DND-41 (cell line): ENCODE data around the gene RGCC.

ENCODE experiments used
- ATAC-seq: fragments of 200-7000 bp; cut with Tn5 transposase; 3 replicates; pipeline ENCODE4 v1.9.1; 2021; ENCODE audit warnings: low read depth; ENCODE audit not compliant: insufficient read depth
- DNase-seq: peaks from one replicate; pipeline ENCODE4 v3.0.0-alpha.2; 2020
- H2AFZ ChIP-seq: 2 replicates; pipeline ENCODE4 v1.6.0; 2012; ENCODE audit warnings: low read depth, low read length
- H3K27ac ChIP-seq: 2 replicates; pipeline ENCODE4 v1.5.1; 2012; ENCODE audit warnings: low read length, inconsistent platforms
- H3K27me3 ChIP-seq: fragments of 200-600 bp; sonication (generic); 2 replicates; pipeline ENCODE4 v1.6.0; 2012; ENCODE audit warnings: low read length, mild to moderate bottlenecking, inconsistent platforms; ENCODE audit not compliant: insufficient read depth, poor library complexity
- H3K36me3 ChIP-seq: 2 replicates; pipeline ENCODE4 v1.5.1; 2012; ENCODE audit warnings: low read length, inconsistent platforms; ENCODE audit not compliant: insufficient read depth
- H3K4me1 ChIP-seq: 2 replicates; pipeline ENCODE4 v1.5.1; 2012; ENCODE audit warnings: mild to moderate bottlenecking, low read length; ENCODE audit not compliant: insufficient read depth
- H3K4me2 ChIP-seq: 2 replicates; pipeline ENCODE4 v1.6.0; 2012; ENCODE audit warnings: mild to moderate bottlenecking, moderate library complexity, low read length, inconsistent platforms; ENCODE audit not compliant: insufficient read depth
- H3K4me3 ChIP-seq, 2 experiments: fragments of 200-600 bp in 1 of 2; shearing (Covaris generic) in 1 of 2; 2 replicates each; pipeline ENCODE4 v1.5.1; 2012 to 2016; ENCODE audit warnings: inconsistent platforms in 2 of 2, low read length in 2 of 2, mild to moderate bottlenecking in 2 of 2, low read depth in 1 of 2, moderate library complexity in 1 of 2
- H3K79me2 ChIP-seq: 2 replicates; pipeline ENCODE4 v1.6.0; 2012; ENCODE audit warnings: low read length, inconsistent platforms; ENCODE audit not compliant: insufficient read depth
- H3K9ac ChIP-seq: 2 replicates; pipeline ENCODE4 v1.6.0; 2012; ENCODE audit warnings: low read depth, mild to moderate bottlenecking, inconsistent platforms, low read length, moderate library complexity
- H3K9me3 ChIP-seq: 2 replicates; pipeline ENCODE4 v1.5.1; 2012; ENCODE audit warnings: low read length, moderate library complexity, mild to moderate bottlenecking, inconsistent platforms; ENCODE audit not compliant: insufficient read depth, severe bottlenecking
- H4K20me1 ChIP-seq: 2 replicates; pipeline ENCODE4 v1.6.0; 2012; ENCODE audit warnings: low read length; ENCODE audit not compliant: insufficient read depth
- CTCF ChIP-seq: IDR thresholded peaks from 2 replicates; pipeline ENCODE4 v1.5.1; 2012; ENCODE audit warnings: borderline replicate concordance, low read length, moderate library complexity, mild to moderate bottlenecking; ENCODE audit not compliant: poor library complexity, severe bottlenecking; ENCODE audit errors: extremely low read depth
- EZH2 ChIP-seq: IDR thresholded peaks from 3 replicates; pipeline ENCODE4 v1.6.1; 2012; ENCODE audit warnings: borderline replicate concordance, low read depth, mild to moderate bottlenecking, moderate library complexity, low read length, inconsistent platforms; ENCODE audit not compliant: severe bottlenecking

RGCC gene

GRCh38 chr13:41456768-41457588, at the start of gene RGCC:
TSS of gene RGCC (plus strand) at chr13:41457550. CDS start at chr13:41457708, 158 bp downstream.
- Histone ChIP-seq H3K4me2 (no peak within 1 kb of the TSS), H3K4me3 (no peak within 1 kb of the TSS), H3K9me3 (no peaks in the 10 kb centered on the region), H3K27me3 (no peaks in the 10 kb centered on the region), H3K4me1 (peaks cover under 1% of the 10 kb centered on the region; the same call in 1 of the 2 replicates), H4K20me1 (no peaks in the 10 kb centered on the region), H3K27ac (no peak within 1 kb of the TSS), H2AFZ (no peak within 1 kb of the TSS), H3K79me2 (no peaks in the 10 kb centered on the region), H3K36me3 (no peaks in the 10 kb centered on the region), H3K9ac (no peak within 1 kb of the TSS)
- no peak for TF ChIP-seq CTCF
- TF ChIP-seq EZH2, result no peak
- ATAC-seq (peak; percentile 30; the same call in 1 of the 3 replicates), DNase-seq (no peak)

- Histone ChIP-seq H3K27me3 (no peaks in the 10 kb centered on the region), H4K20me1 (no peaks in the 10 kb centered on the region), H3K4me2 (no peak overlapping the region), H3K4me3 (no peak overlapping the region), H2AFZ (no peak overlapping the region), H3K9me3 (no peaks in the 10 kb centered on the region), H3K79me2 (no peaks in the 10 kb centered on the region), H3K4me1 (no peaks in the 10 kb centered on the region), H3K9ac (no peak overlapping the region), H3K36me3 (no peaks in the 10 kb centered on the region), H3K27ac (no peak overlapping the region)
- ATAC-seq (no peak), DNase-seq (no peak)
- TF ChIP-seq CTCF, result no peak
- TF ChIP-seq EZH2, result no peak
Observed at GRCh38 chr13:41408121-41408520, 49.2 kb upstream of the RGCC start.

- no peak overlapping the region for H3K27ac ChIP-seq
- no peaks in the 10 kb centered on the region for H3K27me3 ChIP-seq
- H2AFZ ChIP-seq, result no peak overlapping the region
- DNase-seq (no peak), ATAC-seq (no peak)
- H3K4me3 ChIP-seq, result no peak overlapping the region
- no peaks in the 10 kb centered on the region for H4K20me1 ChIP-seq
- H3K79me2 ChIP-seq, result no peaks in the 10 kb centered on the region
- H3K4me1 ChIP-seq, result no peaks in the 10 kb centered on the region
- TF ChIP-seq CTCF (no peak), EZH2 (no peak)
- no peak overlapping the region for H3K4me2 ChIP-seq
- no peak overlapping the region for H3K9ac ChIP-seq
- H3K9me3 ChIP-seq, result no peaks in the 10 kb centered on the region
- H3K36me3 ChIP-seq, result no peaks in the 10 kb centered on the region
Observed at GRCh38 chr13:41408746-41409145, 48.6 kb upstream of the RGCC start.
